Measurements from ENCODE around the gene SLC9A2. TPM values are rescaled to one million over a fixed set of nuclear protein-coding genes. Genes with fewer than 3 reads are reported as not detected.
A peak's percentile ranks its signal among the peaks of the same experiment; 100 is the strongest.

SLC9A2 gene
- total RNA-seq, 4 donors from 2014 or later = under 0.01 to 0.29 (median 0.21) TPM; not detected in 1

DNA sequence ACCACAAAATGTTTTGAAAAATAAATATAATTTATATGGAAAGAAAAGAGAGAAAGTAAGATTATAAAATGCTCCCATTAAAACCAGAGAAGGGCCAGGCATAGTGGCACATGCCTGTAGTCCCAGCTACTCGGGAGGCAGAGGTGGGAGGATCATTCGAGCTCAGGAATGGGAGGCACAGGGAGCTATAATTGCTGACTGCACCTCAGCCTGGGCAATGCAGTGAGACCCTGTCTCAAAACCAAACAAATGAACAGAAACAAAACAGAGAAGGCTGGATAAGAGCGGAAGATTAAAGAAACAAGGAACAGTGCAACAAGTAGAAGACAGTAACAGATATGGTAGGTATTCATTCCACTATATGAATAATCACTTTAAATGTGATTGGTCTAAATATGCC is 123.9 kb downstream of the SLC9A2 start:
- no peak overlapping the region for H3K4me3 ChIP-seq
- no peaks in the 10 kb centered on the region for H3K9me3 ChIP-seq
- TF ChIP-seq CTCF (IDR thresholded peaks at IDR 0.05) = no peak
- TF ChIP-seq POLR2A (IDR thresholded peaks at IDR 0.05) = no peak
- no peaks in the 10 kb centered on the region for H3K27me3 ChIP-seq
- intact Hi-C loops (cut with DNase I; ENCODE audit: low total_unique reads) = no loop called here
- no peaks in the 10 kb centered on the region for H3K4me1 ChIP-seq
- no peak for DNase-seq
- H3K36me3 ChIP-seq = peaks cover 0 to 2% of the 10 kb centered on the region in 2 donors
- H3K27ac ChIP-seq = no peak overlapping the region

DNA sequence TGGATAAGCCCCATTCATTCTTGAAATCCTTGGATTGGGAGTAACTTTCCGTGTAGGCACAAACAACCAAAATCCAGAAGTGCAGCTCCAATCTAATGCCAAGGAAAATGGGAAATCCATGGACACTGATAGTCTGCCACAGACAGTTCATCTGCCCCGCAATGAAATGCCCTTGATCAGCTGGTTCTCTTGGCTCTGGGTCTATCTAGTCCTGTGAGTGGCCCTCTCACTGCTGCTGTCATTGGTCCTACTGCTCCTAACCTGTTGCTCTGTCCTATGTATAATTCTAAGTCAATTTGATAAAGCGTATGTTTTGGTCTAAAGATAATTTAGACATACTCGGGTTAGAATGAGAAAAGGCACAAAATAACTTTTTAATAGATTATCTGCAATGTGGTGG is 128.8 kb downstream of the SLC9A2 start:
- DNase-seq = no peak
- TF ChIP-seq POLR2A (IDR thresholded peaks at IDR 0.05) = no peak
- TF ChIP-seq CTCF (IDR thresholded peaks at IDR 0.05) = no peak
- no peak overlapping the region for H3K27ac ChIP-seq
- H3K27me3 ChIP-seq = no peaks in the 10 kb centered on the region
- H3K4me3 ChIP-seq = no peak overlapping the region
- peaks cover 0 to 2% of the 10 kb centered on the region in 2 donors for H3K36me3 ChIP-seq
- intact Hi-C loops (cut with DNase I; ENCODE audit: low total_unique reads) = no loop called here
- no peaks in the 10 kb centered on the region for H3K4me1 ChIP-seq
- H3K9me3 ChIP-seq = no peaks in the 10 kb centered on the region

DNA sequence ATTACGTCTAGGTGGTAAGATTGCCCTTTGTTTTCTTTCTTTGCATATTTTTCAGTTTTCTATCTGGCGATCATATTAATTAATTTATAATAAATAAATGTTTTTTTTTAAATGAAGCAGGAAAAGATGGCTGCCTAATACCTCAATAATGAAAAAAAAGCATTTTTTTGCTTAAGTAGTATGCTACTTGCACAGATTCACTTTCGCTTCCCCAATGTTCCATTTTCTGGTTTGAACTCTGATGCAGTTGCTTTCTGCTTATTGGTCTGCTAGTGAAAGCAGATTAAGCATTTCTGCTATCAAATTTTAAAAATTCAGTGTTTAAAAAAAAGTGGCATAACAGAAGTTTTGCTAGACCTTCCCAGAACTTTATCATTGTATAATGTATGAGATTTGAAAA is 130.6 kb downstream of the SLC9A2 start:
- Histone ChIP-seq H3K4me3 (no peak overlapping the region), H3K4me1 (no peaks in the 10 kb centered on the region), H3K27ac (no peak overlapping the region), H3K27me3 (no peaks in the 10 kb centered on the region), H3K9me3 (no peaks in the 10 kb centered on the region), H3K36me3 (peaks cover 0 to 2% of the 10 kb centered on the region in 2 donors)
- intact Hi-C loops (cut with DNase I; ENCODE audit: low total_unique reads) = no loop called here
- DNase-seq = no peak
- TF ChIP-seq POLR2A (IDR thresholded peaks at IDR 0.05) (no peak), CTCF (IDR thresholded peaks at IDR 0.05) (no peak)

DNA sequence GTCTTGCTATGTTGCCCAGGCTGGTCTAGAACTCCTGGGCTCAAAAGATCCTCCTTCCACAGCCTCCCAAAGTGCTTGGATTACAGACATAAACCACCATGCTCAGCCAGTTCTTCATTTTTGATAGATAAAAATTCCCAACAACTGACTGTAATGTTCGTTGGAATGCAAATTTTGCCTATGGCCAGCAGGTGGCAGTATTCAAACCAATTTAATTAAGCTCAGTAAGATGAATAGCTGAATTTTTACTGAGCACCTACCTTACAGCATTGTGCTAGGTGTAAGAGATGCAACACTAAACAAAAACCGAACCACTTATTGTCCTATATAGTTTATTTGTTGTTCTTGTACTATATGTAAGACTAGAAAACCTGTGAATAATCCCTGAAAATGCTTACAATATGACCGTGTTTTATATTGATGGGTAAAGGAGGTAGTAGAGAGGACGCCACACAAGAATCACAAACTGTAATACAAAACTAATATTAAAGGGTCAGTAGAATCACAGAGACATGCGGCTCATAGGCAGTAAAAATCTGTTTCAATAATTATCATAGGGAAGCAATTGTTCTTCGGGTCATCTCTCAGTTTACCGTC is 134.3 kb downstream of the SLC9A2 start:
- Histone ChIP-seq H3K4me1 (no peaks in the 10 kb centered on the region), H3K9me3 (no peaks in the 10 kb centered on the region), H3K27ac (no peak overlapping the region), H3K27me3 (no peaks in the 10 kb centered on the region), H3K4me3 (no peak overlapping the region), H3K36me3 (no peaks in the 10 kb centered on the region)
- TF ChIP-seq CTCF (IDR thresholded peaks at IDR 0.05) (peak; percentile 37 to 53 (median 48)), POLR2A (IDR thresholded peaks at IDR 0.05) (no peak)
- intact Hi-C loops (cut with DNase I; ENCODE audit: low total_unique reads) = no loop called here
- DNase-seq = no peak

GRCh38 chr2:102754456-102755145 is 135.2 kb downstream of the SLC9A2 start:
- H3K27ac ChIP-seq = no peak overlapping the region
- no peaks in the 10 kb centered on the region for H3K4me1 ChIP-seq
- no peaks in the 10 kb centered on the region for H3K27me3 ChIP-seq
- no peak for DNase-seq
- no peaks in the 10 kb centered on the region for H3K9me3 ChIP-seq
- no peaks in the 10 kb centered on the region for H3K36me3 ChIP-seq
- no peak overlapping the region for H3K4me3 ChIP-seq
- no peak for TF ChIP-seq POLR2A (IDR thresholded peaks at IDR 0.05)
- no peak for TF ChIP-seq CTCF (IDR thresholded peaks at IDR 0.05)
- intact Hi-C loops (cut with DNase I; ENCODE audit: low total_unique reads) = no loop called here
